Type B pancreatic cell (in vitro differentiated cells): ENCODE data around the gene MYL6B. TPM values are rescaled to one million over a fixed set of nuclear protein-coding genes. Genes with fewer than 3 reads are reported as not detected.

Source experiments
- DNase-seq: peaks from one replicate; pipeline ENCODE4 v3.0.0; 2021; ENCODE audit warnings: mixed read lengths; ENCODE audit not compliant: unreplicated experiment; ENCODE audit errors: extremely low spot score
- H3K27ac Mint-ChIP-seq: 2 replicates; pipeline ENCODE4 v1.8.0; 2021; ENCODE audit warnings: mild to moderate bottlenecking, mixed read lengths
- H3K27me3 Mint-ChIP-seq: 2 replicates; pipeline ENCODE4 v1.8.0; 2021; ENCODE audit warnings: mixed read lengths
- H3K36me3 Mint-ChIP-seq: 2 replicates; pipeline ENCODE4 v1.8.0; 2021; ENCODE audit warnings: mixed read lengths
- H3K4me1 Mint-ChIP-seq: one replicate; pipeline ENCODE4 v1.8.0; 2021; ENCODE audit warnings: mixed read lengths; ENCODE audit not compliant: unreplicated experiment
- H3K4me3 Mint-ChIP-seq: 2 replicates; pipeline ENCODE4 v1.8.0; 2021; ENCODE audit warnings: mild to moderate bottlenecking, mixed read lengths
- H3K9me3 Mint-ChIP-seq: 2 replicates; pipeline ENCODE4 v1.8.0; 2021; ENCODE audit warnings: mixed read lengths
- total RNA-seq: library from RNA; stranded (reverse); gene quantifications from 2 replicates; pipeline ENCODE4 v1.2.1, GENCODE V29; 2021; ENCODE audit warnings: low replicate concordance
- TF ChIP-seq, protein P1 (sequence below): fragments of 200-600 bp; sonication (generic); conservative IDR thresholded peaks from 2 replicates; pipeline ENCODE4 v1.5.0; 2021; ENCODE audit warnings: antibody characterized with exemption, mild to moderate bottlenecking

The MYL6B gene
- total RNA-seq, 1 donor from 2014 or later = 161 TPM

DNA sequence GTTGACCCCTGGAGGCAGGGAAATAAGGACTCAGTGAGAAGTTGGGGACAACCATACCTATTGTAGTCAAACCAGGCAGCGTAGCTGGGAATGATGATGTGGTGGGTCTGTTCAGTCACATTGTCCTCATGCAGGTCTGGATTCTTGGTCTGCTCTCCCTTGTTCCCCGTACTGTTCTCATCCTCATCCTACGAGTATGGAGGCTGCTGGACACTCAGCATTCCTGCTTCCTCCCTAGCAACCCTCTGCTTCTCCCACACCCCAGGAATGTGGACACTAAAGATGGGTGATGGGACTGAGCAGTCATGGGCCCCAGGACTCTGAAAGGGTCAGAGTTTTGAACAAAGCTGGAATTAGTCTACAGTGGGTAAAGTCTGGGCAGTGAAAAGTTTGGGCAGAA, 26.0 kb downstream of the MYL6B start:
- DNase-seq = no peak
- Mint-ChIP-seq H3K4me3 (no peak overlapping the region), H3K36me3 (peaks cover 55% of the 10 kb centered on the region), H3K9me3 (no peaks in the 10 kb centered on the region), H3K27ac (no peak overlapping the region), H3K27me3 (no peaks in the 10 kb centered on the region), H3K4me1 (no peaks in the 10 kb centered on the region)
- TF ChIP-seq, protein P1, sequence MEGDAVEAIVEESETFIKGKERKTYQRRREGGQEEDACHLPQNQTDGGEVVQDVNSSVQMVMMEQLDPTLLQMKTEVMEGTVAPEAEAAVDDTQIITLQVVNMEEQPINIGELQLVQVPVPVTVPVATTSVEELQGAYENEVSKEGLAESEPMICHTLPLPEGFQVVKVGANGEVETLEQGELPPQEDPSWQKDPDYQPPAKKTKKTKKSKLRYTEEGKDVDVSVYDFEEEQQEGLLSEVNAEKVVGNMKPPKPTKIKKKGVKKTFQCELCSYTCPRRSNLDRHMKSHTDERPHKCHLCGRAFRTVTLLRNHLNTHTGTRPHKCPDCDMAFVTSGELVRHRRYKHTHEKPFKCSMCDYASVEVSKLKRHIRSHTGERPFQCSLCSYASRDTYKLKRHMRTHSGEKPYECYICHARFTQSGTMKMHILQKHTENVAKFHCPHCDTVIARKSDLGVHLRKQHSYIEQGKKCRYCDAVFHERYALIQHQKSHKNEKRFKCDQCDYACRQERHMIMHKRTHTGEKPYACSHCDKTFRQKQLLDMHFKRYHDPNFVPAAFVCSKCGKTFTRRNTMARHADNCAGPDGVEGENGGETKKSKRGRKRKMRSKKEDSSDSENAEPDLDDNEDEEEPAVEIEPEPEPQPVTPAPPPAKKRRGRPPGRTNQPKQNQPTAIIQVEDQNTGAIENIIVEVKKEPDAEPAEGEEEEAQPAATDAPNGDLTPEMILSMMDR = no peak

DNA sequence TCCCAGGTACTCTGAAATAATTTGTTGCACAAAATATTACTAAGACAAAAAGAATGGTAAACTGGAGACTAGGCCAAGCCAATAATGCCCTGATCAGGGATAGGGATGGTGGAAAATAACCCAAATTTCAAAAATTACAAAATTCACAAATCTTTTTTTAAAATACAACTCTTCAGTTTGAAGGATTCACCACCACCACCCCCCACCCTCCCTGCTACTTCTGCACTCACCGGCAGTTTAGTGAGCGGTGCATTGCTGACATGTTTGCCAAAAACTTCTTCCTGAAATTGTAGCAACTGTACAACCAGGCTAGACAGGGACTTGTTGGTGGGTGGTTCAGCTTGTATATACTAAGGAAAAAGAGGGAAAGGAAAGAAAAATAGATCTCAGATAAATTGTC, 34.6 kb downstream of the MYL6B start:
- Mint-ChIP-seq H3K4me1 (peaks cover 20% of the 10 kb centered on the region), H3K27me3 (peaks cover 7% of the 10 kb centered on the region), H3K9me3 (no peaks in the 10 kb centered on the region), H3K27ac (no peak overlapping the region), H3K4me3 (peak overlapping the region; percentile 93), H3K36me3 (peaks cover 15% of the 10 kb centered on the region)
- TF ChIP-seq, protein P1 = no peak
- DNase-seq = no peak

DNA sequence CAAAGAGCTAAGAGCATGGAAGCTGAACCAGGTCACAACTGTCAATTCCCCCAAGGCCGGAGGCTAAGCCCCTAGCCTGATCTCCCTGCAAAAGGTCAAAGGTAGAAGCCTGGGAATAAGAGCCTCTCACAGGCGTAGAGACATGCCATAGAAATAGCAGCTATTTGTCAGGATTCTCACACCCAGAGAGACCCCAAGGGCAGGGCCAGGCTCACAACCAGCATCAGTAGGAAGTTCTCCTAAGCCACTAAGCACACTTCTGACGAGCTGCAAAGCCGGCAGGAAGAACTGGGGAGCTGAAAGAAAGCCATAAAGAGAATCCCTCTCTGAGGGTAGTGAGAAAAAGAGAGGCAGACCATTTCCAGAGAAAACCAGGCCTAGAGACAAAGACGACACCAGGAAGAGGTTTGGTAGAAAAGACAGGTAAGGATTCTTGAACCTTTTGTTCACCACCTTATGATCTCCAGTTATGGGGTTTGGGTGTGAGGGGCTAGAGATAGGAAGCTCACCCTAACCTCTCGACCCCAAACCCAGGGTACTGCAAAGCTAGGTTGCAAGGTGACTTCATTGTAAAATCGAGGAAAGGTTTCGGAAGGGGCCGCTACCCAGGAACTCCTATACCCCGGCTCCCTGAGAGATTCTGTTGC, 35.9 kb downstream of the MYL6B start:
- Mint-ChIP-seq H3K4me1 (peaks cover 26% of the 10 kb centered on the region), H3K9me3 (no peaks in the 10 kb centered on the region), H3K27ac (peak overlapping the region; percentile 88), H3K4me3 (peak overlapping the region; percentile 93), H3K27me3 (peaks cover 7% of the 10 kb centered on the region), H3K36me3 (peaks cover 18% of the 10 kb centered on the region)
- no peak for DNase-seq
- TF ChIP-seq, protein P1 = no peak

DNA sequence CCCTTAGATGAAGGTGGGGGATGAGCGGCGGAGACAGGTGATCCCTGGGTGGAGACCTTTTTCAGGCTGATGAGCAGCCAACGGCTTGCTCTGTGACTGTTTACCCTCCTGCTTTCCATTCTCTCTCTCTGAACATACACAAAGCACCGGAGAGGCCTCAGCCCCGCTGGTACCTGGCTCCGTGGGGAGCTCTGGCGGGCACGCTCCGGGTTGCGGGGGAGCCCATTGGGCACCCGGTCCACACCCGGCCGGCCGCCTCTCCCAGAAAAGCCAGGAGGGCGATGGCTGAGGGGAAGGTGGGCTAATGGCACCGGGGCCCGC, 36.4 kb downstream of the MYL6B start:
- TF ChIP-seq, protein P1 = no peak
- Mint-ChIP-seq H3K27me3 (peaks cover 7% of the 10 kb centered on the region), H3K4me3 (peak overlapping the region; percentile 93), H3K27ac (peak overlapping the region; percentile 88), H3K4me1 (peaks cover 26% of the 10 kb centered on the region), H3K36me3 (peaks cover 20% of the 10 kb centered on the region), H3K9me3 (no peaks in the 10 kb centered on the region)
- no peak for DNase-seq

DNA sequence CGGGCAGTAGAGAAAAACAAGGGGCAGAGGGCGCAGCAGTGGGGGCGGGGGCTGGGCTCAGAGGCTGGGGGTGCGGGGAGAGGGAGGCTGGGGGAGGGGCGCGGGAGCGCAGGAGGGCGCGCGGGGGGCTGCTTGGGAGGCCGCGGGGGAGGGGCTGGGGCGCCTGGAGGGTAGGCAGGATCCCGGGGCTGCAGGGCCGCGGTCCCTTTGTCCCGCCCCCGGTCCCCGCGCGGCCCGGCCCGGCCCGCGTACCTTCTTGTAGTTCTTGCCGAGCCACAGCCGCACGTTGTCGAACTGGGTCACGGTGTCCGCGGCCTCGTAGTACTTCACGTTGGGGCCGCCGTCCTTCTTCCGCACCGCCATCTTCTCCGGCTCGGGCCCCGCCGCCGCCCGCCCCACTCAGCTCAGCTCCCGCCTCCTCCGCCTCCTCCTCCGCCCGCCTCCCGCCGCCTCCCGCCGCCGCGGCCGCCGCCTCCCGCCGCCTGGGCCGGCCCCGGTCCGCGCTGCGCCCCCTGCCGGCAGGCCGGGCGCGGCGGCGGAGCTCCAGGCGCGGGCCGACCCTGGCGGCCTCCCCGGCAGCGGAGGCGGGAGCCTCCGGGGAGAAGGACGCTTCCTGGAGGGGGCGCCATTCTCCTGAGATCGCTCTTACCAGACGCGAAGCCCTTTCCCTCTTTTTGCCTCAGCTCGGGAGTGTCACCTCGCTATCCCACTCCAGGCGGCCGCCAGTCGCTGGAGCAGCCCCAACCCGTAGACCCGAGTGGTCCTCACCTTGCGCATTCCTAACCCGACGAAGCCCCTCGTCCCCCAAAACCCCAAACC, 36.9 kb downstream of the MYL6B start, which contains the start of gene SMARCC2:
Gene SMARCC2 (minus strand): TSS at position 385 of the 819 bp plus-strand sequence. CDS start 22 bp downstream, at position 363.
- H3K27ac Mint-ChIP-seq = peak within 1 kb of the TSS; percentile 99
- peak within 1 kb of the TSS; percentile 99 for H3K4me3 Mint-ChIP-seq
- peak; percentile 95 for DNase-seq
- H3K4me1 Mint-ChIP-seq = peaks cover 26% of the 10 kb centered on the region
- TF ChIP-seq, protein P1 = peak; percentile 80
- peaks cover 20% of the 10 kb centered on the region for H3K36me3 Mint-ChIP-seq
- no peaks in the 10 kb centered on the region for H3K9me3 Mint-ChIP-seq
- peaks cover 7% of the 10 kb centered on the region for H3K27me3 Mint-ChIP-seq
